ENCODE data around the gene PLEKHM3. TPM values are rescaled to one million over a fixed set of nuclear protein-coding genes. Genes with fewer than 3 reads are reported as not detected.

PLEKHM3 gene
- total and polyA plus RNA-seq, 2 of the 13 experiments (the other 11 are each of a cell fraction or from before 2014, with no cell fraction given) = 4.5 to 4.7 TPM

DNA sequence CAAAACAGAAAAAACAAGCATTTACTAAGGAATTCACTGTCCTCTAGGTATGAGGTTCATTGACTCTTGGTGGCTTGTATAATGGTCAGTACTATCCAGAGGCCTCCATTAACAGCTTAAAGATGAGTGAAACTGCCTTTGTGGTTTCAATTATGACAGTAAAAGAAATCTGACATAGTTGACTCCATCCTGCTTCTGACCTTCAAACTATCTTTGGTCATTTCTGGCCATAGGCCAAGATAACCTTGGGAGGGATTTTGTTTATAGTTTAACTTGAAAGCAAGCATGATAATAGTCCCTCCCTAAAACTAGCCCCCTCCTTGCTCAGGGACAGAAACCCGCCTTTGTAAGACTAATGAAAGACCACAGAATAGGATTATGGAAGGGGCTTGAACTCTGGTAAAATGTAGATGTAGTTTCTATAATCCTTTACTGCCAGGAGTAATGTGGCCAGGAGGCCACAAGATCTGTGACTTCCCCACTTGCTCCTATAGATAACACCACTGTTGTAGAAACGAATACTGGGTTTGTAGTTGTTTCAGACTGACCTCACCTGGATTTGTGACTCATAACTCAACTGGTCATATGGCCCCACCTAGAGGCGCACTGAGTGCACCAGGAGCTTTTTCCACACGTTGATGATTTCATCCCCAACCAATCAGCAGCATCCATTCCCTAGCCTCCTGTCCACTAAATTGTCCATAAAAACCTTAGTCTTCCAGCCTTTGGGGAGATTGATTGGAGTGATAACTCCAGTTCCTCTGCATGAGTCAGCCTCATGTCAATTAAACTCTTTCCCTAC, 8.6 kb upstream of the PLEKHM3 start (continued):
- TF ChIP-seq UBTF (CRISPR knock-in tag; IDR thresholded peaks at IDR 0.05) = no peak
- TF ChIP-seq, protein P1, sequence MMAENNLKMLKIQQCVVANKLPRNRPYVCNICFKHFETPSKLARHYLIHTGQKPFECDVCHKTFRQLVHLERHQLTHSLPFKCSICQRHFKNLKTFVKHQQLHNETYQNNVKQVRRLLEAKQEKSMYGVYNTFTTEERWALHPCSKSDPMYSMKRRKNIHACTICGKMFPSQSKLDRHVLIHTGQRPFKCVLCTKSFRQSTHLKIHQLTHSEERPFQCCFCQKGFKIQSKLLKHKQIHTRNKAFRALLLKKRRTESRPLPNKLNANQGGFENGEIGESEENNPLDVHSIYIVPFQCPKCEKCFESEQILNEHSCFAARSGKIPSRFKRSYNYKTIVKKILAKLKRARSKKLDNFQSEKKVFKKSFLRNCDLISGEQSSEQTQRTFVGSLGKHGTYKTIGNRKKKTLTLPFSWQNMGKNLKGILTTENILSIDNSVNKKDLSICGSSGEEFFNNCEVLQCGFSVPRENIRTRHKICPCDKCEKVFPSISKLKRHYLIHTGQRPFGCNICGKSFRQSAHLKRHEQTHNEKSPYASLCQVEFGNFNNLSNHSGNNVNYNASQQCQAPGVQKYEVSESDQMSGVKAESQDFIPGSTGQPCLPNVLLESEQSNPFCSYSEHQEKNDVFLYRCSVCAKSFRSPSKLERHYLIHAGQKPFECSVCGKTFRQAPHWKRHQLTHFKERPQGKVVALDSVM (CRISPR knock-in tag; IDR thresholded peaks at IDR 0.05) = peak; percentile 28; the same call in 1 of the 2 replicates
- no peak for TF ChIP-seq ZNF552 (CRISPR knock-in tag; IDR thresholded peaks at IDR 0.05; ENCODE audit: borderline replicate concordance)
- no peak for TF ChIP-seq ZBTB1 (CRISPR knock-in tag; IDR thresholded peaks at IDR 0.05; ENCODE audit: borderline replicate concordance)
- no peak for TF ChIP-seq SYNCRIP (IDR thresholded peaks at IDR 0.05; ENCODE audit: insufficient read depth, low read depth, low read length)
- no peak for TF ChIP-seq ZNF562 (CRISPR knock-in tag; IDR thresholded peaks at IDR 0.05; ENCODE audit: borderline replicate concordance)
- no peak; the same call in 1 of the 2 replicates for TF ChIP-seq KLF9 (CRISPR knock-in tag; IDR thresholded peaks at IDR 0.05; ENCODE audit: low read depth)
- TF ChIP-seq NBN (conservative IDR thresholded peaks at IDR 0.05) = no peak
- no peak for TF ChIP-seq HOXA9 (CRISPR knock-in tag; IDR thresholded peaks at IDR 0.05; ENCODE audit: borderline replicate concordance)
- no peak for TF ChIP-seq ZNF205 (CRISPR knock-in tag; IDR thresholded peaks at IDR 0.05)
- no peak for TF ChIP-seq KLF11 (CRISPR knock-in tag; IDR thresholded peaks at IDR 0.05)
- TF ChIP-seq MATR3 (CRISPR knock-in tag; IDR thresholded peaks at IDR 0.05) = no peak
- no peak for TF ChIP-seq EEA1 (CRISPR knock-in tag; IDR thresholded peaks at IDR 0.05; ENCODE audit: borderline replicate concordance)
- peak; percentile 66; the same call in 1 of the 2 replicates for TF ChIP-seq TGIF2 (CRISPR knock-in tag; IDR thresholded peaks at IDR 0.05)
- TF ChIP-seq ZNF543 (CRISPR knock-in tag; IDR thresholded peaks at IDR 0.05) = 0 out of 2 replicates have a peak, but pooled peaks have one; percentile 4
- TF ChIP-seq JDP2 (CRISPR knock-in tag; IDR thresholded peaks at IDR 0.05; ENCODE audit: borderline replicate concordance) = no peak
- peak; percentile 21; the same call in 1 of the 2 replicates for TF ChIP-seq RFXANK (CRISPR knock-in tag; IDR thresholded peaks at IDR 0.05)
- TF ChIP-seq NR1H2 (CRISPR knock-in tag; IDR thresholded peaks at IDR 0.05; ENCODE audit: borderline replicate concordance, low read depth) = no peak
- no peak for TF ChIP-seq HDAC6 (IDR thresholded peaks at IDR 0.05; ENCODE audit: low read depth, low read length)
- TF ChIP-seq ATF3 (CRISPR knock-in tag; IDR thresholded peaks at IDR 0.05) = peak; percentile 44; the same call in 1 of the 2 replicates
- TF ChIP-seq ZNF432 (CRISPR knock-in tag; IDR thresholded peaks at IDR 0.05; ENCODE audit: borderline replicate concordance) = no peak
- no peak for TF ChIP-seq MTF1 (CRISPR knock-in tag; IDR thresholded peaks at IDR 0.05)
- peak; percentile 53 to 55; a peak in 3 of 4 replicates for TF ChIP-seq EP300 (IDR thresholded peaks at IDR 0.05; ENCODE audit: low read depth in 2 of 2, low read length in 2 of 2)
- TF ChIP-seq EP300 (CRISPR knock-in tag; IDR thresholded peaks at IDR 0.05; ENCODE audit: borderline replicate concordance) = no peak
- TF ChIP-seq ISX (CRISPR knock-in tag; conservative IDR thresholded peaks at IDR 0.05) = no peak
- TF ChIP-seq, protein P2, sequence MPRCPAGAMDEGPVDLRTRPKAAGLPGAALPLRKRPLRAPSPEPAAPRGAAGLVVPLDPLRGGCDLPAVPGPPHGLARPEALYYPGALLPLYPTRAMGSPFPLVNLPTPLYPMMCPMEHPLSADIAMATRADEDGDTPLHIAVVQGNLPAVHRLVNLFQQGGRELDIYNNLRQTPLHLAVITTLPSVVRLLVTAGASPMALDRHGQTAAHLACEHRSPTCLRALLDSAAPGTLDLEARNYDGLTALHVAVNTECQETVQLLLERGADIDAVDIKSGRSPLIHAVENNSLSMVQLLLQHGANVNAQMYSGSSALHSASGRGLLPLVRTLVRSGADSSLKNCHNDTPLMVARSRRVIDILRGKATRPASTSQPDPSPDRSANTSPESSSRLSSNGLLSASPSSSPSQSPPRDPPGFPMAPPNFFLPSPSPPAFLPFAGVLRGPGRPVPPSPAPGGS (CRISPR knock-in tag; IDR thresholded peaks at IDR 0.05) = no peak

Data from HepG2 (cell line).